ENCODE measurements around the gene CRTAC1. TPM values are rescaled to one million over a fixed set of nuclear protein-coding genes. Genes with fewer than 3 reads are reported as not detected.

CRTAC1 gene
- polyA plus RNA-seq, 1 donor (not counting 4 experiments of a cell fraction or from before 2014, with no cell fraction given): not detected

DNA sequence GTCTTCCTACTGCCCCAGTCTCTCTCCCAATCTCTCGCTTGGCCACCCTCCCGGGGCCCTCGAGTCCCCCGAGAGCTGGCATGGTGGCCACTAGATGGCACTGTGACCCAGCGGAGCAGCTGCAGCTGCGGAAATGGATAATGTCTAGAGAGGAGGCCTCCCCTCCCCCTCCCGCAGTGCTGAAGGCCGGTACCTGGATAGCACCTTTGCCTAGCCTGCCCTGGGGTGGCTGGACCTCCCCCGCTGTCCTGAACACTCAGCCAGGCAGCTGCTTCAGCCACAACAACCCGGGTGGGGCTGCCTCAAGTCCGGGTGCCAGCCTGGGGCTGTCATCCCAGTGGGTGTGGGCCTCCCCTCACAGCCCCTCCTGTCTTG, 115.6 kb downstream of the CRTAC1 start:
- H4K20me1 ChIP-seq (ENCODE audit: control insufficient read depth, extremely low read depth, insufficient read depth, low read length): no peaks in the 10 kb centered on the region
- H3K27ac ChIP-seq (ENCODE audit: control insufficient read depth, insufficient read depth, low read length): no peak overlapping the region
- H3K4me3 ChIP-seq (ENCODE audit: control insufficient read depth in 2 of 3, extremely low read depth in 1 of 3, insufficient read depth in 2 of 3, low read depth in 1 of 3, low read length in 3 of 3): no peak overlapping the region
- H3K36me3 ChIP-seq (ENCODE audit: control insufficient read depth in 2 of 2, extremely low read depth in 1 of 2, insufficient read depth in 2 of 2, low read length in 2 of 2): no peaks in the 10 kb centered on the region
- no peaks in the 10 kb centered on the region for H3K4me1 ChIP-seq (ENCODE audit: control insufficient read depth, extremely low read depth, insufficient read depth, low read length)
- no peaks in the 10 kb centered on the region for H3K9me3 ChIP-seq (ENCODE audit: control insufficient read depth, low read depth, low read length)
- DNase-seq (ENCODE audit: low read depth, low spot score) (no peak), FAIRE-seq (no peak)
- no peak overlapping the region for H3K4me2 ChIP-seq (ENCODE audit: control insufficient read depth, extremely low read depth, insufficient read depth, low read depth, low read length)
- no peaks in the 10 kb centered on the region for H3K79me2 ChIP-seq (ENCODE audit: control insufficient read depth, insufficient read depth, low read length)
- peaks cover 42% of the 10 kb centered on the region for H3K27me3 ChIP-seq (ENCODE audit: control insufficient read depth, extremely low read depth, insufficient read depth, low read length)
- TF ChIP-seq CTCF (optimal IDR thresholded peaks at IDR 0.05 in 1 of 3, IDR thresholded peaks at IDR 0.05 in 1 of 3, conservative IDR thresholded peaks at IDR 0.05 in 1 of 3; ENCODE audit: extremely low read depth in 1 of 3, insufficient read depth in 2 of 3, low read length in 3 of 3) (peak; percentile 84 to 96 (median 91)), EZH2 (IDR thresholded peaks at IDR 0.05; ENCODE audit: low read length) (no peak)
- no peak overlapping the region for H2AFZ ChIP-seq (ENCODE audit: control insufficient read depth, low read length)
- dilution Hi-C loops (cut with MboI; ENCODE audit: extremely low pct_ligation_motif_present, low sequenced_read_pairs): no loop called here
- no peaks in the 10 kb centered on the region for H3K9me1 ChIP-seq (ENCODE audit: control insufficient read depth, extremely low read depth, insufficient read depth, low read length)
- H3K9ac ChIP-seq (ENCODE audit: control insufficient read depth, extremely low read depth, insufficient read depth, low read length): no peak overlapping the region

DNA sequence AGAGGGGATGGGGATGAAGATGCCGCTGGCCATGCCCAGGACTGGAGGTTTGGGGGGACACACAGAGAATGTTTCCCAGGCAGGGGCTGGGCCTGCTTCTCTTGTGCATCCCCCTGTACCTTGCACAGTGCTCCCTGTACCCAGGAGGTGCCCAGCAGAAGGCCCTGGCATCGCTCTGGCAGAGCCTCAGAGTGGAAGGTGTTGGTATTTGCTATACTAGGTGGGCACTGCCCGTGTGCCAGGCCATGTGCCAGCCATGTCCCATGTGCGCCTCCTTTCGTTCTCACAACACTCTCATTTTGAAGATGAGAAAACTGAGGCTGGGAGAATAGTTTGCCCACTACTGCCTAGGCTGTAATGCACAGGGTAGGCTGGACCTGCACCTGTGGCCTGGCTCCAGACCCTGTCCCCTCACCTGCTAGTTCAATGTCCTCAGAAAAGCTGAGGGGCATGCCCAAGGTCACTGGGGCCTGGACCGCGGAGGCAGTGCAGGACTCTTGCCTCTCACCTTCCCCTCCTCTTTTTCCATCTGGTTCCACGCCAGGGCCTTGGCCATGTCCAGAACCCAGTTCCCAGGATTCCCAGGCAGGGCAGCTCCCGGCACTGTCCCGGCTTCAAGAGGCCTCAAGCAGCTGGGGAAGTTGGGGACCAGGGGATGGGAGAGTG, 116.1 kb downstream of the CRTAC1 start:
- Histone ChIP-seq H3K4me3 (ENCODE audit: control insufficient read depth in 2 of 3, extremely low read depth in 1 of 3, insufficient read depth in 2 of 3, low read depth in 1 of 3, low read length in 3 of 3) (no peak overlapping the region), H3K9me1 (ENCODE audit: control insufficient read depth, extremely low read depth, insufficient read depth, low read length) (no peaks in the 10 kb centered on the region), H3K27ac (ENCODE audit: control insufficient read depth, insufficient read depth, low read length) (no peak overlapping the region), H3K9ac (ENCODE audit: control insufficient read depth, extremely low read depth, insufficient read depth, low read length) (no peak overlapping the region), H3K36me3 (ENCODE audit: control insufficient read depth in 2 of 2, extremely low read depth in 1 of 2, insufficient read depth in 2 of 2, low read length in 2 of 2) (no peaks in the 10 kb centered on the region), H2AFZ (ENCODE audit: control insufficient read depth, low read length) (no peak overlapping the region), H3K9me3 (ENCODE audit: control insufficient read depth, low read depth, low read length) (no peaks in the 10 kb centered on the region), H3K79me2 (ENCODE audit: control insufficient read depth, insufficient read depth, low read length) (no peaks in the 10 kb centered on the region), H3K27me3 (ENCODE audit: control insufficient read depth, extremely low read depth, insufficient read depth, low read length) (peaks cover 42% of the 10 kb centered on the region), H3K4me2 (ENCODE audit: control insufficient read depth, extremely low read depth, insufficient read depth, low read depth, low read length) (no peak overlapping the region), H3K4me1 (ENCODE audit: control insufficient read depth, extremely low read depth, insufficient read depth, low read length) (no peaks in the 10 kb centered on the region), H4K20me1 (ENCODE audit: control insufficient read depth, extremely low read depth, insufficient read depth, low read length) (no peaks in the 10 kb centered on the region)
- DNase-seq (ENCODE audit: low read depth, low spot score) (no peak), FAIRE-seq (no peak)
- TF ChIP-seq EZH2 (IDR thresholded peaks at IDR 0.05; ENCODE audit: low read length): no peak
- no peak for TF ChIP-seq CTCF (optimal IDR thresholded peaks at IDR 0.05 in 1 of 3, IDR thresholded peaks at IDR 0.05 in 1 of 3, conservative IDR thresholded peaks at IDR 0.05 in 1 of 3; ENCODE audit: extremely low read depth in 1 of 3, insufficient read depth in 2 of 3, low read length in 3 of 3)
- dilution Hi-C loops (cut with MboI; ENCODE audit: extremely low pct_ligation_motif_present, low sequenced_read_pairs): no loop called here

All from keratinocyte (primary cell).